ENCODE measurements around the gene GALNT9. TPM values are rescaled to one million over a fixed set of nuclear protein-coding genes. Genes with fewer than 3 reads are reported as not detected.
"Not testable (repeated sequence)": the region's sequence is repeated elsewhere in the genome, so short reads cannot be mapped to it uniquely, and the experiment has no call there.

Gene GALNT9
- total RNA-seq: 4.9 TPM

- no peak for FAIRE-seq
- DNase-seq (ENCODE audit: low spot score in 2 of 2): no peak
Observed at GRCh38 chr12:132329036-132329719, at the start of gene GALNT9. GALNT9 (minus strand) TSS chr12:132329589; CDS start chr12:132329203, 386 bp downstream.

DNA sequence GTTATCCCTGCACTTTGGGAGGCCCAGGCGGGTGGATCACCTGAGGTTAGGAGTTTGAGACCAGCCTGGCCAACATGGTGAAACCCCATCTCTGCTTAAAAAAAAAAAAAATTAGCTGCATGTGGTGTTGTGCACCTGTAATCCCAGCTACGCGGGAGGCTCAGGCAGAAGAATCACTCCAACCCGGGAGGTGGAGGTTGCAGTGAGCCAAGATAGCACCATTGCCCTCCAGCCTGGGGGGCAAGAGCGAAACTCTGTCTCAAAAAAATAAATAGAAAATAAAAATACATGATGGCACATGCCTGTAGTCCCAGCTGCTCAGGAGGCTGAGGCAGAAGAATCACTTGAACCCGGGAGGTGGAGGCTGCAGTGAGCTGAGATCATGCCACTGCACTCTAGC, 49.7 kb upstream of the GALNT9 start:
- FAIRE-seq; DNase-seq (ENCODE audit: low spot score in 2 of 2): not testable (repeated sequence)

DNA sequence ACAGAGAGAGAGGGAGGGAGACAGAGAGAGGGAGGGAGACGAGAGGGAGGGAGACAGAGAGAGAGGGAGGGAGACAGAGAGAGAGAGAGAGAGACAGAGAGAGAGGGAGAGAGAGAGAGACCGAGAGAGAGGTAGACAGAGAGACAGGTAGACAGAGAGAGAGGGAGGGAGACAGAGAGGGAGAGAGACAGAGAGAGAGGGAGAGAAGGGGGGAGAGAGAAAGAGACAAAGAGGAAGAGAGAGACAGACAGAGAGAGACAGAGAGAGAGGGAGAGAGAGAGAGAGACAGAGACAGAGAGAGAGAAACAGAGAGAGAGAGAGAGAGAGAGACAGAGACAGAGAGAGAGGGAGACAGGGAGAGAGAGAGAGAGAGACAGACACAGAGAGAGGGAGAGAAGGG, 47.8 kb upstream of the GALNT9 start:
- no peak for DNase-seq (ENCODE audit: low spot score in 2 of 2)
- FAIRE-seq: no peak

DNA sequence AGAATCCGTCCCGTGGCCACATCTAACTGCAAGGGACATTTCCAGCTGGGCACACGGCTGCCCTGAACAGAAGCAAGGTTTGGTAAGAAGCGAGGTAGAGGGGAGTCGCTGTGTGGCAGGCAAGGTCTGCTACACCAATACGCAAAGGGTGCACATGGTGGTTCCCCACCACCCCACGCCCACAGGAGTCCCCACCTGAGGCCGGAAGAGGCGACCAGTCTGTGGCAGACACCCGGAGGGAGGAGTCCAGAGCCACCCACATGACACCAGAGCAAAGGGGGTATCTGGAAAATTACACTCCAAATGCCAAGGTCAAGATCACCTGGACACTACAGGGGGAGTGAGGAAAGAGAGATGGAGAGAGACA, 47.1 kb upstream of the GALNT9 start:
- FAIRE-seq: no peak
- no peak for DNase-seq (ENCODE audit: low spot score in 2 of 2)

- FAIRE-seq (no peak), DNase-seq (ENCODE audit: low spot score in 2 of 2) (no peak)
Observed at GRCh38 chr12:132375747-132376463, 46.5 kb upstream of the GALNT9 start.

GRCh38 chr12:132374612-132375445, 45.4 kb upstream of the GALNT9 start:
- no peak for DNase-seq (ENCODE audit: low spot score in 2 of 2)

DNA sequence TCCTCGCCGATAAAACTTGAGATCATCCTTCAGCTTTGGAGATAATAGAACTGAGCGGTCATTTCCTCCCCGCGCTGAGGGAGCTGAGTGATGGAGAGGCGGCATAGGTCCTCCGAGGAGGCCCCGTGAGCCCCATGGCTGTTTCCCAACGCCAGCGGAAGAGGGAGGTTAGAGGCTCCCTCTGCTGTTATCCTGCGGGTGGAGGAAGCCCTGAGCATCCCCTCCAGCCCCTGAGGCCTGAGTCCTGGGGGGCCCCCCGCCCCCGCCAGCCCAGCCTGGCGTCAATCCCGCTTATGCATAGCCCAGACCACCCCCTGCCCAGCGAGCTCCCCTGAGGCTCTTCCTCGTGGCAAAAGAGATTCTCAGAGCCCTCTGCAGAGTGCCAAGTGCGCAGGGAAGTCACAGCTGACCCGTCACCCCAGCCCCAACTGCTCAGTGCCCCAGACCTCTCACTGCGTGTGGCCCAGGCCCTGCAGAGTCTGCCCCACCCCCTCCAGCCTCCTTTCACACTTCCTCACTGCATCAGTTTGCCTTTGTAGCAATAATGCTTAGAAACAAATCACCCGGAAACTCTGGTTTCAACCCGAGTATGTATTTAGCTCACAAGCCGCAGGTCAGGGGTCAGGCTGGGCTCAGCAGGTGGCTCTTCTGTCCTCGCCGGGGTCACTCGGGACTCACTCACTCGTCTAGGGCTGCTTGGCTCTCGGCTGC, 44.7 kb upstream of the GALNT9 start:
- FAIRE-seq: no peak
- DNase-seq (ENCODE audit: low spot score in 2 of 2): no peak

More at GRCh38 chr12:132374612-132375445, 45.4 kb upstream of the GALNT9 start:
- FAIRE-seq: no peak

GRCh38 chr12:132367852-132368251, 38.5 kb upstream of the GALNT9 start:
- FAIRE-seq (no peak), DNase-seq (ENCODE audit: low spot score in 2 of 2) (no peak)

- DNase-seq (ENCODE audit: low spot score in 2 of 2) (no peak), FAIRE-seq (no peak)
Observed at GRCh38 chr12:132367071-132367851, 37.9 kb upstream of the GALNT9 start.

DNA sequence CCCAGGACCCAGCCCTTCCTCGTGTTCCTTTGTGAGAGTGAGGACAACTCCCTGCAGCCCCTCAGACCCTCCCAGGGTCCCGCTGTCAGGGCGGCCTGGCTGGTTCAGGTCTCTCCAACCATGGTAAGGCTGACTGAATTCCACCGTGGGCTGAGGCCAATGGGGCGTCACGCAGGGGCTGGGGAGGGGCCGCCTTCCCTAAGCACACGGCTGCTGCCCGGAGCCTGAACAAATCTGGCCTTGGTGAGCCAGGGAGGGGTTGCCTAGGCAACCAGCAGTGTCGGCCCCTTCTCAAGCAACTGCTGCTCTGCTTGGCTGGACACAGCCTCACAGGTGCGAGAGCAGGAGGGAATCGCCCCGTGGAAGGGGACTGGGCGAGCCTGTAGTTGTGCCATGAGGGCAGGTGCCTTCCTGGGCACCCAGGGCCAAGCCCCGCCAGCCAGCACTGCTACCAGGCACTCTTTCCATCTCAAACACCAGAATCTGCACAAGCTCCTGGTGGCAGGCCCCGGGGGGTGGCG, 37.0 kb upstream of the GALNT9 start:
- FAIRE-seq (no peak), DNase-seq (ENCODE audit: low spot score in 2 of 2) (no peak)

- FAIRE-seq (no peak), DNase-seq (ENCODE audit: low spot score in 2 of 2) (no peak)
Observed at GRCh38 chr12:132365226-132365625, 35.8 kb upstream of the GALNT9 start.

GRCh38 chr12:132364348-132364902, 35.0 kb upstream of the GALNT9 start:
- FAIRE-seq (no peak), DNase-seq (ENCODE audit: low spot score in 2 of 2) (no peak)

- DNase-seq (ENCODE audit: low spot score in 2 of 2) (no peak), FAIRE-seq (no peak)
Observed at GRCh38 chr12:132363661-132364347, 34.4 kb upstream of the GALNT9 start.

DNA sequence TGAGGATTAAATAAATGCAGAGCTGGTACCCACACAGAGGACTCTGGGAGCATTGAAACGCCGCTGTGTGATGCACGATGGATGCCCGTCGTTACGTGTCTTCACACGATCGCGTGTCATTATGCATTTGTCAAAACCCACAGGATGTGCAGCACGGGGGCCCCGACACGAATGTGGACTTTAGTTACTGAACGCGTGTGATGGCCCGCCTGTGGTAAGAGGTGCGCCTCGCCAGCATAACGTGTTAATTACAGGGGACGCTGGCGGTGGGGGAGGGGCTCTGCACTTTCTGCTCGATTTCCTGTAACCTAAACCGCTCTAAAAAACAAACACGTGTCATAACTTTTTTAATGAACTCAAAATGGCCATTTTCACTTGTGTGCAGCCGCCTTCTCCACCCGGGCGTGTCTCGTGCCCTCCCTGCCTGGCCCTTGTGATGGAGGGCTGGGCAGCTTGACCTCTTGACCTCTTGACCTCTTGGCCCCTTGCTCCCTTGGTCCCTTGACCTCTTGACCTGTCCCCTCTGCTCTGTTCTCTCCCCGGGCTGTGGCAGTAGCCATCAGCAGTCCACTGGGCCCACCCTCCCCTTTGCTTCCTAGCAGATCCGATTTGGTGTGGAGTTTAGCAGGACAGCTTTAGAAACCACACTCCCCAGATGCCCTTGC, 33.7 kb upstream of the GALNT9 start:
- DNase-seq (ENCODE audit: low spot score in 2 of 2): no peak
- no peak for FAIRE-seq

DNA sequence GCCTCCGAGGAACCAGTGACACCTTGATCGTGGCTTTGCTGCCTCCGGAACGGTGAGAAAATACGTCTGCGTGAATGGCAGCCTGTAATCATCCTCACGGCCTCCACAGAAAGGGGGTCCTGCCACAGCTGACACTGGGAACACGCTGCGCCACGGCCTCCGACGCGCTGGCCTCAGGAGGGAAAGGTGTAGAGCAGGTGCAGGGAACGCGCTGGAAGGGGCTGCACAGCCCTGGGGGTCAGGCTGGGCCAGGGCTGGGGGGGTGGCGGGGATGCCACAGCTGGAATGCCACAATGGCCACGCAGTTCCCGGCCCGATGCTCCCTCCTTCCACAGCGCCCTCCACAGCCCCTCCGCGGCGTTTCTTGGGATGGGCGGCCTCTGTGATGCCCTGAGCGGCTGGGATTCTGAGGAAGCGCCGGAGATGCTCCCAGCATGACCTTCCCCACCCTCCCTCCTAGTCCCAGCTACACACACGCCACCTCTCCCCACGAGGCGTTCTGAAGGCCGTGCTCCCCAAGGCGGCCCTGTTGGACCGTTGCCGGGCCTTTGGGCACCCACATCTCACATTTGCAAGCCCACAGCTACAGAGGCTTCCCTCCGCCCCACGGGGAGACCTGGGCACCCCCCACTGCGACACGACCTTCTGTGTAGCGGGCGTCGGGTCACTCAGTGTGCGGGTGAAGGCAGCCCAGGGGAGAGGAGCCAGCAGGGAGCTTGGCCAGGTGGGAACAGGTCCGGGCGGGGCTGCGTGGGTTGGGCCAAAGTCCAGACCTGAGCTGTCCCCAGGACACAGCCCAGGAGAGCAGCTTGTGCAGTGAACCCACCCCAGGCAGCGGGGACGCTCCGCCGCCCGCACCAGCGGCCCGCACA, 31.8 kb upstream of the GALNT9 start:
- DNase-seq (ENCODE audit: low spot score in 2 of 2) (no peak), FAIRE-seq (no peak)

DNA sequence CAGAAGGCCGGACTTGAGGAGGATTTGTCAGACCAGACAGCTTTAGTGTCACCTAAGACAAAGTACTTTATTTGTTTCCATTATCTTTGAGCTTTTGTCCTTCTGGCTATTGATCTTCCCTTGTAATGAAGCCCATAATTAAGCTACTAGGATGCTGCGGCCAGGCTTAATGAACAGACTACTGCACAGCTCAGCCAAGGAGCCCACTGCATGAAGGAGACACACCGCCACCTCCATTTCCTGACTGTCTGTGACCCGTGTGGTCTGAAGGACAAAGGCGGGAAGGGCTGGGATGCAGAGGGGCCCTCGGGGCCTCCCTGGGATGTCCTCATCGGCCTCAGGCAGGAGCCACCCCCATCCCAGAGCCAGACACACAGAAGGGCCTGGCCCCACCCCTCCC, 31.0 kb upstream of the GALNT9 start:
- DNase-seq (ENCODE audit: low spot score in 2 of 2) (no peak), FAIRE-seq (no peak)

GRCh38 chr12:132359971-132360370, 30.6 kb upstream of the GALNT9 start:
- DNase-seq (ENCODE audit: low spot score in 2 of 2): no peak
- FAIRE-seq: no peak

All from frontal cortex (tissue), 4 donors.